ENCODE measurements around the gene SORBS1.
A peak's percentile ranks its signal among the peaks of the same experiment; 100 is the strongest.

The SORBS1 gene

GRCh38 chr10:95561177-95561863, at the start of gene SORBS1 (continued):
- TF ChIP-seq, protein P1, sequence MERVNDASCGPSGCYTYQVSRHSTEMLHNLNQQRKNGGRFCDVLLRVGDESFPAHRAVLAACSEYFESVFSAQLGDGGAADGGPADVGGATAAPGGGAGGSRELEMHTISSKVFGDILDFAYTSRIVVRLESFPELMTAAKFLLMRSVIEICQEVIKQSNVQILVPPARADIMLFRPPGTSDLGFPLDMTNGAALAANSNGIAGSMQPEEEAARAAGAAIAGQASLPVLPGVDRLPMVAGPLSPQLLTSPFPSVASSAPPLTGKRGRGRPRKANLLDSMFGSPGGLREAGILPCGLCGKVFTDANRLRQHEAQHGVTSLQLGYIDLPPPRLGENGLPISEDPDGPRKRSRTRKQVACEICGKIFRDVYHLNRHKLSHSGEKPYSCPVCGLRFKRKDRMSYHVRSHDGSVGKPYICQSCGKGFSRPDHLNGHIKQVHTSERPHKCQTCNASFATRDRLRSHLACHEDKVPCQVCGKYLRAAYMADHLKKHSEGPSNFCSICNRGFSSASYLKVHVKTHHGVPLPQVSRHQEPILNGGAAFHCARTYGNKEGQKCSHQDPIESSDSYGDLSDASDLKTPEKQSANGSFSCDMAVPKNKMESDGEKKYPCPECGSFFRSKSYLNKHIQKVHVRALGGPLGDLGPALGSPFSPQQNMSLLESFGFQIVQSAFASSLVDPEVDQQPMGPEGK (tag by site-specific recombination; IDR thresholded peaks at IDR 0.05), result peak; percentile 12; the same call in 1 of the 2 replicates
- TF ChIP-seq ZNF549 (tag by site-specific recombination; IDR thresholded peaks at IDR 0.05) (no peak), YY1 (tag by site-specific recombination; IDR thresholded peaks at IDR 0.05) (peak; percentile 48; the same call in 1 of the 2 replicates), ZSCAN5A (tag by site-specific recombination; IDR thresholded peaks at IDR 0.05) (peak; percentile 86), ZBTB8A (tag by site-specific recombination; IDR thresholded peaks at IDR 0.05) (peak; percentile 99), ZNF341 (tag by site-specific recombination; IDR thresholded peaks at IDR 0.05; ENCODE audit: low read depth) (no peak), ZNF239 (tag by site-specific recombination; IDR thresholded peaks at IDR 0.05) (no peak), ZNF10 (tag by site-specific recombination; IDR thresholded peaks at IDR 0.05) (no peak; the same call in 1 of the 2 replicates), SALL2 (tag by site-specific recombination; IDR thresholded peaks at IDR 0.05; ENCODE audit: borderline replicate concordance) (no peak), ZNF629 (tag by site-specific recombination; IDR thresholded peaks at IDR 0.05) (peak; percentile 77), ZBTB17 (tag by site-specific recombination; IDR thresholded peaks at IDR 0.05) (peak; percentile 20; the same call in 1 of the 2 replicates), TCF7L2 (IDR thresholded peaks at IDR 0.05; ENCODE audit: borderline replicate concordance, low read depth, low read length) (peak; percentile 83; the same call in 1 of the 2 replicates), ZNF585B (tag by site-specific recombination; IDR thresholded peaks at IDR 0.05) (no peak), REST (tag by site-specific recombination; IDR thresholded peaks at IDR 0.05) (no peak; the same call in 1 of the 2 replicates), ZNF704 (tag by site-specific recombination; IDR thresholded peaks at IDR 0.05) (no peak), ZNF37A (tag by site-specific recombination; IDR thresholded peaks at IDR 0.05) (no peak), GFI1B (tag by site-specific recombination; IDR thresholded peaks at IDR 0.05) (no peak; the same call in 1 of the 2 replicates)
- TF ChIP-seq, protein P2, sequence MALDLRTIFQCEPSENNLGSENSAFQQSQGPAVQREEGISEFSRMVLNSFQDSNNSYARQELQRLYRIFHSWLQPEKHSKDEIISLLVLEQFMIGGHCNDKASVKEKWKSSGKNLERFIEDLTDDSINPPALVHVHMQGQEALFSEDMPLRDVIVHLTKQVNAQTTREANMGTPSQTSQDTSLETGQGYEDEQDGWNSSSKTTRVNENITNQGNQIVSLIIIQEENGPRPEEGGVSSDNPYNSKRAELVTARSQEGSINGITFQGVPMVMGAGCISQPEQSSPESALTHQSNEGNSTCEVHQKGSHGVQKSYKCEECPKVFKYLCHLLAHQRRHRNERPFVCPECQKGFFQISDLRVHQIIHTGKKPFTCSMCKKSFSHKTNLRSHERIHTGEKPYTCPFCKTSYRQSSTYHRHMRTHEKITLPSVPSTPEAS (tag by site-specific recombination; IDR thresholded peaks at IDR 0.05), result no peak
- TF ChIP-seq, protein P3, sequence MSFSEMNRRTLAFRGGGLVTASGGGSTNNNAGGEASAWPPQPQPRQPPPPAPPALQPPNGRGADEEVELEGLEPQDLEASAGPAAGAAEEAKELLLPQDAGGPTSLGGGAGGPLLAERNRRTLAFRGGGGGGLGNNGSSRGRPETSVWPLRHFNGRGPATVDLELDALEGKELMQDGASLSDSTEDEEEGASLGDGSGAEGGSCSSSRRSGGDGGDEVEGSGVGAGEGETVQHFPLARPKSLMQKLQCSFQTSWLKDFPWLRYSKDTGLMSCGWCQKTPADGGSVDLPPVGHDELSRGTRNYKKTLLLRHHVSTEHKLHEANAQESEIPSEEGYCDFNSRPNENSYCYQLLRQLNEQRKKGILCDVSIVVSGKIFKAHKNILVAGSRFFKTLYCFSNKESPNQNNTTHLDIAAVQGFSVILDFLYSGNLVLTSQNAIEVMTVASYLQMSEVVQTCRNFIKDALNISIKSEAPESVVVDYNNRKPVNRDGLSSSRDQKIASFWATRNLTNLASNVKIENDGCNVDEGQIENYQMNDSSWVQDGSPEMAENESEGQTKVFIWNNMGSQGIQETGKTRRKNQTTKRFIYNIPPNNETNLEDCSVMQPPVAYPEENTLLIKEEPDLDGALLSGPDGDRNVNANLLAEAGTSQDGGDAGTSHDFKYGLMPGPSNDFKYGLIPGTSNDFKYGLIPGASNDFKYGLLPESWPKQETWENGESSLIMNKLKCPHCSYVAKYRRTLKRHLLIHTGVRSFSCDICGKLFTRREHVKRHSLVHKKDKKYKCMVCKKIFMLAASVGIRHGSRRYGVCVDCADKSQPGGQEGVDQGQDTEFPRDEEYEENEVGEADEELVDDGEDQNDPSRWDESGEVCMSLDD (tag by site-specific recombination; IDR thresholded peaks at IDR 0.05), result no peak
- TF ChIP-seq, protein P4, sequence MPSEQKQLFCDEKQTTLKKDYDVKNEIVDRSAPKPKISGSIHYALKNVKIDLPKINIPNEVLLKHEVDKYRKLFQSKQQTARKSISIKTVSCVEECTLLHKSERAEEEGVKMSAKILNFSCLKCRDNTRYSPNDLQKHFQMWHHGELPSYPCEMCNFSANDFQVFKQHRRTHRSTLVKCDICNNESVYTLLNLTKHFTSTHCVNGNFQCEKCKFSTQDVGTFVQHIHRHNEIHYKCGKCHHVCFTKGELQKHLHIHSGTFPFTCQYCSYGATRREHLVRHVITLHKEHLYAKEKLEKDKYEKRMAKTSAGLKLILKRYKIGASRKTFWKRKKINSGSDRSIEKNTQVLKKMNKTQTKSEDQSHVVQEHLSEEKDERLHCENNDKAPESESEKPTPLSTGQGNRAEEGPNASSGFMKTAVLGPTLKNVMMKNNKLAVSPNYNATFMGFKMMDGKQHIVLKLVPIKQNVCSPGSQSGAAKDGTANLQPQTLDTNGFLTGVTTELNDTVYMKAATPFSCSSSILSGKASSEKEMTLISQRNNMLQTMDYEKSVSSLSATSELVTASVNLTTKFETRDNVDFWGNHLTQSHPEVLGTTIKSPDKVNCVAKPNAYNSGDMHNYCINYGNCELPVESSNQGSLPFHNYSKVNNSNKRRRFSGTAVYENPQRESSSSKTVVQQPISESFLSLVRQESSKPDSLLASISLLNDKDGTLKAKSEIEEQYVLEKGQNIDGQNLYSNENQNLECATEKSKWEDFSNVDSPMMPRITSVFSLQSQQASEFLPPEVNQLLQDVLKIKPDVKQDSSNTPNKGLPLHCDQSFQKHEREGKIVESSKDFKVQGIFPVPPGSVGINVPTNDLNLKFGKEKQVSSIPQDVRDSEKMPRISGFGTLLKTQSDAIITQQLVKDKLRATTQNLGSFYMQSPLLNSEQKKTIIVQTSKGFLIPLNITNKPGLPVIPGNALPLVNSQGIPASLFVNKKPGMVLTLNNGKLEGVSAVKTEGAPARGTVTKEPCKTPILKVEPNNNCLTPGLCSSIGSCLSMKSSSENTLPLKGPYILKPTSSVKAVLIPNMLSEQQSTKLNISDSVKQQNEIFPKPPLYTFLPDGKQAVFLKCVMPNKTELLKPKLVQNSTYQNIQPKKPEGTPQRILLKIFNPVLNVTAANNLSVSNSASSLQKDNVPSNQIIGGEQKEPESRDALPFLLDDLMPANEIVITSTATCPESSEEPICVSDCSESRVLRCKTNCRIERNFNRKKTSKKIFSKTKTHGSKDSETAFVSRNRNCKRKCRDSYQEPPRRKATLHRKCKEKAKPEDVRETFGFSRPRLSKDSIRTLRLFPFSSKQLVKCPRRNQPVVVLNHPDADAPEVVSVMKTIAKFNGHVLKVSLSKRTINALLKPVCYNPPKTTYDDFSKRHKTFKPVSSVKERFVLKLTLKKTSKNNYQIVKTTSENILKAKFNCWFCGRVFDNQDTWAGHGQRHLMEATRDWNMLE (tag by site-specific recombination; conservative IDR thresholded peaks at IDR 0.05; ENCODE audit: low read depth), result no peak

Measured in HEK293 (cell line).